ENCODE measurements around the gene PGLYRP1.

DNA sequence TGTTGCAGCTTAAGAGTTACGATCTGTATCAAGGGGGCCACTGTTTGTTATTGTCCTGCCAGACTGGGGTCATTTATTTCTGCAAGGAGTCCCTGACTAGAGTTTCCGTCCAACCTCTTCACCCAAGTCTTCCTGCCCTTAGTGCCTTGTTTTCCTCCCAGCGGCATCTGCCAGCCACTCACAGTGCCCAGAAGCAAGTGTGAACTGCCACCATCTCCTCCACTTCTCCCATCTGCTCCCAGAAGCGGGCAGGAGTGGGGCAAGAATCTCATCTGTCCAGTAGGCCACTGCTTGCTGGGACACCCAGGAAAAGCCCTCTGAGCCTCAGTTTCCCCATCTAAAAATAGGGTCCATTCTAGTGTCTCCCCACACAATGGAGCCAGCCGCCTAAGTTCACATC is 53.2 kb downstream of the PGLYRP1 start:
- no peak for TF ChIP-seq POLR2A (IDR thresholded peaks at IDR 0.05)
- TF ChIP-seq, protein P1, sequence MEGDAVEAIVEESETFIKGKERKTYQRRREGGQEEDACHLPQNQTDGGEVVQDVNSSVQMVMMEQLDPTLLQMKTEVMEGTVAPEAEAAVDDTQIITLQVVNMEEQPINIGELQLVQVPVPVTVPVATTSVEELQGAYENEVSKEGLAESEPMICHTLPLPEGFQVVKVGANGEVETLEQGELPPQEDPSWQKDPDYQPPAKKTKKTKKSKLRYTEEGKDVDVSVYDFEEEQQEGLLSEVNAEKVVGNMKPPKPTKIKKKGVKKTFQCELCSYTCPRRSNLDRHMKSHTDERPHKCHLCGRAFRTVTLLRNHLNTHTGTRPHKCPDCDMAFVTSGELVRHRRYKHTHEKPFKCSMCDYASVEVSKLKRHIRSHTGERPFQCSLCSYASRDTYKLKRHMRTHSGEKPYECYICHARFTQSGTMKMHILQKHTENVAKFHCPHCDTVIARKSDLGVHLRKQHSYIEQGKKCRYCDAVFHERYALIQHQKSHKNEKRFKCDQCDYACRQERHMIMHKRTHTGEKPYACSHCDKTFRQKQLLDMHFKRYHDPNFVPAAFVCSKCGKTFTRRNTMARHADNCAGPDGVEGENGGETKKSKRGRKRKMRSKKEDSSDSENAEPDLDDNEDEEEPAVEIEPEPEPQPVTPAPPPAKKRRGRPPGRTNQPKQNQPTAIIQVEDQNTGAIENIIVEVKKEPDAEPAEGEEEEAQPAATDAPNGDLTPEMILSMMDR (IDR thresholded peaks at IDR 0.05) = no peak

Data from vagina (tissue), 2 donors.